HCT116 (cell line): ENCODE results near the gene CHRND.

Experiments
- EZH2 ChIP-seq: fragments of 200-600 bp; sonication (generic); IDR thresholded peaks from 2 replicates; pipeline ENCODE4 v1.6.1; 2017; ENCODE audit warnings: antibody characterized with exemption, mixed run types
- JUND ChIP-seq: IDR thresholded peaks from 2 replicates; pipeline ENCODE4 v1.6.1; 2012
- POLR2AphosphoS5 ChIP-seq: IDR thresholded peaks from 2 replicates; pipeline ENCODE4 v1.6.1; 2011; ENCODE audit warnings: mild to moderate bottlenecking, low read depth, low read length, moderate library complexity

DNA sequence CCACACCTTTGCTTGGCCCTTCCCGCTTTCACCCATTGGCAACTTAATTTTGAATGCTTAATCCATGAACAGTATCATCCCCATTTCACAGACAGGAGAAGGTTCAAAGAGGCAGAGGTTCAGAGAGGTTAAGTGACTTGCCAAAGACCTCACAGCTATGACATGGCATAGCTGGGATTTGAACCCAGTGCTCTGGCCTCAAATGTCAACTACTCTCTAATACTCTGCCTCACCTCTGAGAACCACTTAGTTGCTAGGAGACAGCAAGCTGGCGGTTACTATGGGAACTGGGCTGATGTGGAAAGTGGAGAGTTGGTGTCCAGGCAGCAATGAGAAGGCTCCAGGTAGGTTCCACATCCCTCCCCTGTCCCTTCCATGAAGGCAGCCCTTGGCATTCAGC lies 21.5 kb upstream of the CHRND start:
- TF ChIP-seq EZH2 (no peak), JUND (no peak), POLR2AphosphoS5 (no peak)
